NCI-H1048 (cell line): Measurements from ENCODE around the gene EFTUD2.
"Not testable (repeated sequence)": the region's sequence is repeated elsewhere in the genome, so short reads cannot be mapped to it uniquely, and the experiment has no call there.

Experiments
- DNase-seq: peaks from one replicate; lab custom pipeline; 2025; lab: John Stamatoyannopoulos, UW

EFTUD2 gene

GRCh38 chr17:44808656-44809388 lies 90.4 kb downstream of the EFTUD2 start:
- not testable (repeated sequence) for DNase-seq

GRCh38 chr17:44808156-44808555 lies 91.1 kb downstream of the EFTUD2 start:
- no peak for DNase-seq

GRCh38 chr17:44807817-44808155 lies 91.5 kb downstream of the EFTUD2 start:
- DNase-seq = no peak

- no peak for DNase-seq
Measured at GRCh38 chr17:44807093-44807816, 92.0 kb downstream of the EFTUD2 start.

- DNase-seq = no peak
Measured at GRCh38 chr17:44804302-44805089, 94.7 kb downstream of the EFTUD2 start.

- no peak for DNase-seq
Measured at GRCh38 chr17:44801880-44802279, 97.4 kb downstream of the EFTUD2 start.
